Mucosa of gallbladder (tissue), 1 donor: ENCODE results near the gene FAM89B. TPM values are rescaled to one million over a fixed set of nuclear protein-coding genes. Genes with fewer than 3 reads are reported as not detected.

ENCODE experiments used
- total RNA-seq: library from RNA; stranded (reverse); gene quantifications from one replicate; pipeline ENCODE4 v1.2.1, GENCODE V29; 2021
- donor health status: DM: no; HTN: no; CAD: no.

Gene FAM89B
- total RNA-seq, 1 donor from 2014 or later: 68.2 TPM

Other genes with a start within 250 kb of the FAM89B start
- gene DPF2, start 238.7 kb upstream of the FAM89B start, total RNA-seq: 62.6 TPM
- gene TIGD3, start 217.8 kb upstream of the FAM89B start, total RNA-seq: 0.29 TPM
- gene SLC25A45, start 189.9 kb upstream of the FAM89B start, total RNA-seq: 7.1 TPM
- 40.8 TPM for gene FRMD8, start 185.9 kb upstream of the FAM89B start, total RNA-seq
- 1,012 TPM for gene NEAT1, start 149.7 kb upstream of the FAM89B start, total RNA-seq
- gene MALAT1, start 73.5 kb upstream of the FAM89B start, total RNA-seq: 9,267 TPM
- gene SCYL1, start 47.5 kb upstream of the FAM89B start, total RNA-seq: 90.1 TPM
- 257 TPM for gene LTBP3, start 14.2 kb upstream of the FAM89B start, total RNA-seq
- gene ZNRD2, start 2.1 kb upstream of the FAM89B start, total RNA-seq: 30.0 TPM
- 128 TPM for gene EHBP1L1, start 3.5 kb downstream of the FAM89B start, total RNA-seq
- gene KCNK7, start 23.3 kb downstream of the FAM89B start, total RNA-seq: 1.1 TPM
- gene MAP3K11, start 41.7 kb downstream of the FAM89B start, total RNA-seq: 85.6 TPM
- gene PCNX3, start 43.2 kb downstream of the FAM89B start, total RNA-seq: 52.5 TPM
- gene SIPA1, start 65.6 kb downstream of the FAM89B start, total RNA-seq: 74.7 TPM
- 84.2 TPM for gene RELA, start 90.4 kb downstream of the FAM89B start, total RNA-seq
- gene KAT5, start 139.7 kb downstream of the FAM89B start, total RNA-seq: 74.7 TPM
- 99.2 TPM for gene RNASEH2C, start 148.3 kb downstream of the FAM89B start, total RNA-seq
- 22.2 TPM for gene AP5B1, start 208.4 kb downstream of the FAM89B start, total RNA-seq
- 3.5 TPM for gene OVOL1, start 214.5 kb downstream of the FAM89B start, total RNA-seq